Ovary (tissue), 9 donors: ENCODE results near the gene PTAR1. TPM values are rescaled to one million over a fixed set of nuclear protein-coding genes. Genes with fewer than 3 reads are reported as not detected.

Source experiments
- DNase-seq, 5 donors: peaks; one replicate each; pipeline ENCODE4 v3.0.0-alpha.2; 2019 to 2020
- H3K27ac ChIP-seq, 2 donors: fragments of 200-600 bp; one replicate each; pipeline versions ENCODE4 v1.5.1 to v1.8.0; 2019 to 2022
- H3K27me3 ChIP-seq: fragments of 200-600 bp; one replicate; pipeline ENCODE4 v1.8.0; 2022
- H3K36me3 ChIP-seq: fragments of 200-600 bp; sonication (generic); one replicate; pipeline ENCODE4 v1.5.1; 2019
- H3K4me1 ChIP-seq: one replicate; pipeline ENCODE4 v1.8.1; 2013; ENCODE audit warnings: mild to moderate bottlenecking, moderate library complexity; ENCODE audit not compliant: insufficient read depth
- H3K4me3 ChIP-seq: fragments of 200-600 bp; sonication (generic); one replicate; pipeline ENCODE4 v1.5.1; 2017
- H3K9me3 ChIP-seq, 2 donors: fragments of 200-600 bp in 1 of 2; sonication (generic) in 1 of 2; one replicate each; pipeline versions ENCODE4 v1.5.1 to v1.8.1; 2013 to 2019; ENCODE audit warnings: mild to moderate bottlenecking in 1 of 2, moderate library complexity in 1 of 2
- EP300 ChIP-seq: sonication (generic); formaldehyde crosslinking; IDR thresholded peaks from one replicate; pipeline ENCODE4 v1.6.1; 2017; ENCODE audit warnings: antibody characterized with exemption
- POLR2A ChIP-seq: fragments of 450-650 bp; IDR thresholded peaks from one replicate; pipeline ENCODE4 v1.6.1; 2017; ENCODE audit warnings: antibody characterized with exemption, mild to moderate bottlenecking, moderate library complexity
- WGBS, 3 donors: extraction: QIAGEN DNeasy Blood & Tissue Kit in 1 of 3; methylation state at CpG; one replicate each; pipeline versions ENCODE4 v1.1.5 to v1.1.7; 2013 to 2017; 5-methylcytosine and 5-hydroxymethylcytosine counted together
- intact Hi-C, 4 donors: fragments of 100-400 bp; cut with DNase I; formaldehyde crosslinking; loops; one replicate each; pipeline versions ENCODE4 v1.11.0 to v1.15.1; 2022 to 2023
- polyA plus RNA-seq, 2 donors: library from polyadenylated mRNA; stranded (reverse); fragments of 200-250 nt in 1 of 2; fragments of 350-450 nt in 1 of 2; fragmentation: Illumina TruSeq in 1 of 2; extraction: RNeasy Lipid Tissue Mini Kit (QIAGEN cat#74804) in 1 of 2; gene quantifications; one replicate each; pipeline ENCODE4 v1.2.3, GENCODE V29; 2013 to 2014
- total RNA-seq, 7 donors: library from RNA; depleted of rRNA in 2 of 7; stranded (reverse); fragments of >200 nt in 2 of 7; fragmentation: NEBNext Ultra II Directional in 3 of 7; extraction: Animal tissue kit (Norgen Biotek cat#: 25700) in 3 of 7; gene quantifications; one replicate each; pipeline versions ENCODE4 v1.1.0 to v1.2.4, GENCODE V29; 2016 to 2023
- TF ChIP-seq, protein P1 (sequence below), 3 donors: fragments of 450-650 bp in 2 of 3; fragments of 200-600 bp in 1 of 3; IDR thresholded peaks; one replicate each; pipeline versions ENCODE4 v1.5.1 to v1.8.0; 2016 to 2022; ENCODE audit warnings: antibody characterized with exemption in 3 of 3, mild to moderate bottlenecking in 1 of 3
- donor health status: DM: no; HTN: no; CAD: no; lungs with moderate emphysema.
- donor health status: DM: no; HTN: no; CAD: no.
- donor health status: Bipolar disorder and iron deficiency.
- donor health status: DM: yes; HTN: yes; CAD: no.
- donor health status: DM: no; HTN: no; CAD: no.
- donor health status: DM: yes; HTN: yes; CAD: no.

Gene PTAR1
- total and polyA plus RNA-seq, 9 donors, result 9.8 to 63.0 (median 47.1) TPM

DNA sequence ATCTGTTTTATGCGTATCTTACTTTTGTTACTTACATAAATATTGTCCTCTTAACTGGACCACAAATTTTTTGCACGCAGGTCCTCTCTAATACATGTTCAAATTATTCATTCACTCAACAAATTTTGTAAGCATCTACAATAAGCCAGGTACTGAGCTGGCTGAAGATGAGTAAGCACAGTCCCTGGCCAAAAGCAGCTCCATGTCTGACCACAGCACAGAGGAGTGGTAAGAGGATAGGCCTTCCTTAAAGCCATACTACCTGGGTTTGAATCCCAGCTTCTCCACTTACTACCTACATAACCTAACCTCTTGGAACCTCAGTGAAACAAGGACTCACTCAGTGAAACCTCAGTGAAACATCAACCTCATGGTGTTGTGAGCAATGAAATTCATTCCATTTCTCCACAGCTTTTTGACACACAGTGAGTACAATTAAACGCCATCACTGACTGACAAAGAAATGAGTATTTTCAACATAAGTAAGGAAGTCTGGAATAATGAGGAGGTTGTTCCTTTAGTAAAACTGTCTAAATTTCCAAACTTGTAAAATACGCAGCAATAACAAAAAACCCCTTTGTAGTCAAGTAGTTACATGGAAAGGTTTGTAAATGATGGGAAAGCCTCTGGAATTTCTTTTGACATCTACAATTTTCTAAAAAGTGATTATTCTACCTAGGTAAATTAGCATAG, 15.0 kb downstream of the PTAR1 start:
- H3K4me1 ChIP-seq, result no peaks in the 10 kb centered on the region
- DNase-seq, result no peak
- no peak overlapping the region for H3K4me3 ChIP-seq
- H3K36me3 ChIP-seq, result no peaks in the 10 kb centered on the region
- TF ChIP-seq EP300 (no peak), POLR2A (no peak)
- TF ChIP-seq, protein P1, sequence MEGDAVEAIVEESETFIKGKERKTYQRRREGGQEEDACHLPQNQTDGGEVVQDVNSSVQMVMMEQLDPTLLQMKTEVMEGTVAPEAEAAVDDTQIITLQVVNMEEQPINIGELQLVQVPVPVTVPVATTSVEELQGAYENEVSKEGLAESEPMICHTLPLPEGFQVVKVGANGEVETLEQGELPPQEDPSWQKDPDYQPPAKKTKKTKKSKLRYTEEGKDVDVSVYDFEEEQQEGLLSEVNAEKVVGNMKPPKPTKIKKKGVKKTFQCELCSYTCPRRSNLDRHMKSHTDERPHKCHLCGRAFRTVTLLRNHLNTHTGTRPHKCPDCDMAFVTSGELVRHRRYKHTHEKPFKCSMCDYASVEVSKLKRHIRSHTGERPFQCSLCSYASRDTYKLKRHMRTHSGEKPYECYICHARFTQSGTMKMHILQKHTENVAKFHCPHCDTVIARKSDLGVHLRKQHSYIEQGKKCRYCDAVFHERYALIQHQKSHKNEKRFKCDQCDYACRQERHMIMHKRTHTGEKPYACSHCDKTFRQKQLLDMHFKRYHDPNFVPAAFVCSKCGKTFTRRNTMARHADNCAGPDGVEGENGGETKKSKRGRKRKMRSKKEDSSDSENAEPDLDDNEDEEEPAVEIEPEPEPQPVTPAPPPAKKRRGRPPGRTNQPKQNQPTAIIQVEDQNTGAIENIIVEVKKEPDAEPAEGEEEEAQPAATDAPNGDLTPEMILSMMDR (IDR thresholded peaks at IDR 0.05), result no peak
- intact Hi-C loops, result no loop called here
- no peaks in the 10 kb centered on the region for H3K9me3 ChIP-seq
- no peak overlapping the region for H3K27ac ChIP-seq
- no peaks in the 10 kb centered on the region for H3K27me3 ChIP-seq
- 97% methylated on average over 4 of the region's 4 CpGs for WGBS, 3 donors

DNA sequence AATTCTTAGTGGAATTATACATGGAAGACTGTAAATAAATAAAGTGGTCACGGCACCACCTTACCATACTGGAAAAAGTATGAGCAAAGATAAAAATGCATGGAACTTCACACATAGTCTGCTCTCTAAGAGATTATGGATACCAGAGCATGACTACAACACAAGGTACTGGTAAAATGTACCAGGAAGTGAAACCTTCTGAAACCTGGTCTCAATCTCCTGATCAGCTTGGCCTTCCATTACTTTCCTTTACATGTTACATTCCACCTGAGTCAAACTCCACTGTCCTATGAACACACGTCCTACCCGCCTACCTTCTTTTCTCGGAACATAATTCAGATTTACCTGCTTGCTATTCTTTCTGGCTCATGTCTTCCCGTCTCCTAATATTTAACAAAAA, 15.9 kb downstream of the PTAR1 start:
- TF ChIP-seq EP300 (no peak), POLR2A (no peak)
- TF ChIP-seq, protein P1 (IDR thresholded peaks at IDR 0.05), result no peak
- intact Hi-C loops, result no loop called here
- DNase-seq, result no peak
- Histone ChIP-seq H3K27ac (no peak overlapping the region), H3K4me3 (no peak overlapping the region), H3K27me3 (no peaks in the 10 kb centered on the region), H3K9me3 (no peaks in the 10 kb centered on the region), H3K36me3 (no peaks in the 10 kb centered on the region), H3K4me1 (no peaks in the 10 kb centered on the region)
- WGBS, 3 donors, result 88 to 96% (median 96%) methylated on average over 5 of the region's 5 CpGs

DNA sequence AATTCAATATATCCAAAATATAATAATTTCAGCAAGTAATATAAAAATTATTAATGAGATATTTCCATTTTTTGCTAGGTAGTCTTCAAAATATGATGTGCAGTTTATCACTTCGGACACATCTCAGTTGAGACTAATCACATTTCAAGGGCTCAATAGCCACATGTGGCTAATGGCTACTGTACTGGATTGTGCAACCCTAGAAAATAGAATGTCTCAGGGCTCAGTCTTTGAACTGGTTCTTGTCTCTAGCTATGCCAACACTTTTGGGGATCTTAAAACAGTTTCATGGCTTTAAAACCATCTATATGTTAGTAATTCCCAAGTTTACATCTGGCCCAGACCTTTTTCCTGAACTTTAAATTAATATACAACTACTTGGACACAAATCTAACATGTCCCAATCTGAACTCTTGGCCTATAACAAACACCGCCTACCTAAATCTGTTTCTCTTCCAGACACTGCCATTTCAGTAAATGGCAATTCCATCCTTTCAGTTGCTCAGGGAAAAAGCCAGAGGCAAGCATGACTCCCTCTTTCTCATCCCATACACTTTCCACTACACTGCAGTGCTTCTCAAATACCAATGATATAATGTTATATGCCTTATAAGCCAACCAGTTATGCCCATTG, 18.8 kb downstream of the PTAR1 start:
- Histone ChIP-seq H3K9me3 (no peaks in the 10 kb centered on the region), H3K27ac (no peak overlapping the region), H3K36me3 (no peaks in the 10 kb centered on the region), H3K27me3 (no peaks in the 10 kb centered on the region), H3K4me3 (no peak overlapping the region), H3K4me1 (no peaks in the 10 kb centered on the region)
- TF ChIP-seq POLR2A (no peak), EP300 (no peak)
- TF ChIP-seq, protein P1 (IDR thresholded peaks at IDR 0.05), result no peak
- 96 to 98% (median 97%) methylated on average over 2 of the region's 2 CpGs for WGBS, 3 donors
- no peak for DNase-seq
- intact Hi-C loops, result no loop called here

DNA sequence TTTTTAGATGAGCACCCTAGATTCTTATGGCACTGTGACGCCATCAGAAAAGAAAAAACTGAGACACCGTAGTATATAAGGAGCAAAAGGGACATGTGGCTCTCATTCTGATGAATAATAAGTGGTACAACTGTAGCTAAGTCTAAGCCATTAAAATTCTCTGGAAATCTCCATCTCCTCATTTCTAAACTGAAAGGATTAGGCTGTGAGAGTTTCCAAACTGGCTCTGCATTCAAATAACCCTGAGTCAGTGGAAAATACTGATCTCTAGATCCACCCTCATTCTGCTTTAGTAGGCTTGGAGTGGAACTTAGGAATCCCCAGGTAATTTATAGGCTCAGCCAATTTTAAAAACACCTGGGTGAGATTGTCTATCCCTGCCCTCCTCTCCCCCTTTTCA, 28.5 kb downstream of the PTAR1 start:
- no peak overlapping the region for H3K27ac ChIP-seq
- intact Hi-C loops, result no loop called here
- H3K4me1 ChIP-seq, result no peaks in the 10 kb centered on the region
- TF ChIP-seq POLR2A, result no peak
- no peak for TF ChIP-seq EP300
- TF ChIP-seq, protein P1 (IDR thresholded peaks at IDR 0.05), result no peak
- no peaks in the 10 kb centered on the region for H3K9me3 ChIP-seq
- WGBS, 3 donors, result 94 to 98% (median 96%) methylated on average over 2 of the region's 2 CpGs
- H3K27me3 ChIP-seq, result no peaks in the 10 kb centered on the region
- DNase-seq, result no peak
- H3K4me3 ChIP-seq, result no peak overlapping the region
- no peaks in the 10 kb centered on the region for H3K36me3 ChIP-seq
